HUDEP-2 (cell line): ENCODE measurements around the gene CRYZL1.
"Not testable (repeated sequence)": the region's sequence is repeated elsewhere in the genome, so short reads cannot be mapped to it uniquely, and the experiment has no call there.

Experiments
- DNase-seq, 76 experiments: peaks; one replicate each; lab custom pipeline; 2025; ENCODE audit not compliant: unreplicated experiment in 76 of 76; lab: John Stamatoyannopoulos, UW

The CRYZL1 gene

DNA sequence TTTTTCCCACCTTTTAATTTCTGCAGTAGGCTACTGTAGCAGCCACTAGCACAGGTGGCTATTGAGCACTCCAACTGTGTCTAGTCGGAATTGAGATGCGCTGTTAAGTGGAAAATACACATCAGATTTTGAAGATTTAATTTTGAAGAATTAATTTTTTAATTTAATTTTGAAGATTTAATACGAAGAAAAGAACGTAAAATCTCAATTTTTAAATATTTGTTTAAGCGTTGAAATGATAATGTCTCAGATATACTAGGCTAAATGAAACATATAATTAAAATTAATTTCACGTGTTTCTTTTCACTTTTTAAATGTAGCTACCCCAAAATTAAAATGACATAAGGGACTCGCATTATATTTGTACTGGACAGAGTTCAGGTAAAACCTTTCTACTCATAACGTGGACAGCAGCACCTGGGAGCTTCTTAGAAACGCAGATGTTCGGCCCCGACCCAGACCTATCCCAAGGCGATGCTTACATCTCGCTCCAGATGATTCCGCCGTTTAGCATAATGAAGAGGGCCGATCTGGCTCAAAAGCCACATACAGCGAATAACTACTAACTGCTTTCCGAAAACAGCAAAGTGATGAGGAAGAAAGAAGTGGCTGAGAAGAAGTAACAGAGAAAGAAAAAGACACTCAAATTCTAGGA lies 717 bp downstream of the CRYZL1 start:
- DNase-seq, result peak in 2 of 76 experiments; percentile 4 to 56

DNA sequence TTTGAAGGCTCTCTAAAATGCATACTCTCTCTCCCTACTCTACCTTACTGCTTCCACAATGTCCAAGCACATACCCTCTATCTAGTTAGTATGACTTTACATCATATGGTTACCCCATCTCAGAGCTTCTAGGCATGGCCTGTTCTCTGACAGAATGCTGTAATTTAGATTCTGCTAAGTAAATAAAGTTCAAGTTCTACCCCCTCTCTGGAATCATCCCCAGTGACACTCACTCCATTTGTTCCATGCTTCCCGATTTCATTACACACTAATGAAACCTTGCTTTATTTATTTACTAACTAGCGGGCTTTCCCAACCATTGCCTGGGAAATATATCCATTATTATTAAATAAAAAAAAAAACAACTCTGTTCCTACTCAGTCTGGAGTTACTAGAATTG lies 7.3 kb downstream of the CRYZL1 start:
- DNase-seq, result no peak

- not testable (repeated sequence) for DNase-seq
These were observed 15.4 kb downstream of the CRYZL1 start for GRCh38 chr21:33626151-33626550.

- no peak for DNase-seq
These were observed 19.3 kb downstream of the CRYZL1 start for GRCh38 chr21:33622253-33622652.

- DNase-seq, result no peak
These were observed 21.8 kb downstream of the CRYZL1 start for GRCh38 chr21:33619726-33620125.

- no peak for DNase-seq
These were observed 23.1 kb downstream of the CRYZL1 start for GRCh38 chr21:33618407-33618806.

DNA sequence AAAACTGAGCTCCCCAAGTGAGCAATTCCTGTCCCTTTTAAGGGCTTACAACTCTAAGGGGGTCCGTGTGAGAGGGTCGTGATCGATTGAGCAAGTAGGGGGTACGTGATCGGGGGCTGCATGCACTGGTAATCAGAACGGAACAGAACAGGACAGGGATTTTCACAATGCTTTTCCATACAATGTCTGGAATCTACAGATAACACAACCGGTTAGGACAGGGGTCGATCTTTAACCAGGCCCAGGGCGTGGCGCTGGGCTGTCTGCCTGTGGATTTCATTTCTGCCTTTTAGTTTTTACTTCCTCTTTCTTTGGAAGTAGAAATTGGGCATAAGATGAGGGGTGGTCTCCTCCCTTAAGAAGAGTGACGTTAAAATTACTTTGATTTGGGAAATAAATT lies 24.0 kb downstream of the CRYZL1 start:
- DNase-seq, result peak in 4 of 76 experiments; percentile 2 to 19 (median 14)

DNA sequence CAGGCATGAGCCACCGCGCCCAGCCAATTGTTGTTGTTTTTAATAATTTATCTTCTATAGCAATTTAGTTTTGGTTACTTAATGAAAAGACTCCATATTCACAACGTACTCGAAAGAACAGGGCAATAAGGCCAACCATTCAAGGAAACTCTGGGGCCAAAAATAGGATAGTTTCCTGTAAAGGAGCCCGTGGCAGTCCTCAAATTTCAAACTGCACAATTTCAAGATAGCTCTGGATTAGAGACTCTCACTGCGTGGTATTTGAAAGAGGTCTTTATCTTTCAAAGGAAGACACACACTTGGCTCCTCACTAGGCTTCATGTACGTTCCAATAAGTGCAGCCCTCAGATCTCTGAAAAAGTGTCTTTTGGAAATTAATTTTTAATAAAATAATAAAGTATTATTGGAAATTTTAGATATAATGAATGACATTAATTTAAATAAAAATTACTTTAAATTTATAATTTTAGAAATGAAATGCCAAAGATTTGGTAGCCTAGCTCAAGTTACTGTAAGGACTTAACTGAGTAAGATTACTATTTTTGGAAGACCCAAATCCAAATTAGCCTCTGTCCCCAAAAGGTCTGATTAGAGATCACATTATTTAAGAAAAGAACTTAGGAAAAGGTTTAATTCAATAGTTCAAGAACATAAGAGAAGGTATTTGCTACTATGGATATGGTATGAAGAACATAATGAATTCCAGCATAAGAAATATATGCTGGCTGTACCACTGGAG lies 30.4 kb downstream of the CRYZL1 start:
- no peak for DNase-seq

- DNase-seq, result no peak
These were observed 33.0 kb downstream of the CRYZL1 start for GRCh38 chr21:33608559-33608958.

GRCh38 chr21:33598051-33598450 lies 43.5 kb downstream of the CRYZL1 start:
- DNase-seq, result no peak

DNA sequence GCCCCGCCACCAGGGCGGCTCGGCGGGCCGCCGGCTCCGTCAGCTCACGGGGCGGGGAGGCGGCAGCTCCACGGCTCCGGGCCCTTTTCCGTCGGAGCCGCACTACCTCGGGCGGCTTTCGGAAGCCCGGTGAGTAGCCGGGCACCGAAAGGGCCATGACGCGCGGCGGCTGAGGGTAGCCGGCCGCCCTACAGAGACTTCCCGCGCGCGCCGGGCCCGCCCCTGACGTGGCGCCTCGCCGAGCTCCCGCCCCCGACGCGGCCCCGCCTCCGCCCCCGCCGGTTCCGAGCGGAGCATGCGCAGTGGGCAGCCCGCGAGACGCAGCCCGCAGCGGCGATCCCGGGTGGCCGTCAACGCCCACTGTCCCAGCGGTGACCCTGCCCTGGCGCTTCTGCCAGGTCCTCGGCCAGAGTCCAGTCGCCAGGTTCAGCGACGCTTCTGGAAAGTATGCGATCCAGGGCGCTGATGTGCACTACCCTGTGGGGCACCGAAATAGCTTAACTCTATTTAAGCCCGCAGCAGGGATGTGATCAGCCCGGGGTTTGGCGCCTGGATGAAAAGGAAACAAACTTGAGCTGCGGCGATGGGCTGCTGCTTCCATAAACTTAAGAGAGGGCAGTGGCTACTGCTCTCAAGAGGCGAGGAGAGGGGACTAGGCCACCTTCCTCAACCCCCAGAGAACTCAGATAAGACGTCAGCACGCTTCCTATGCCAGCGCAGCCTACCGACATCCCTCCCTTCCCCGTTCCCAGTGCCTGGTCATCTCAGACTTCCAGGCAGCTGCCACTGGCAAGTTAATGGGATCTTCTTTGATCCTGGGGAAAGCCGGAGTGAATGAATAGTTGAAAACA lies 52.8 kb downstream of the CRYZL1 start, which contains the start of gene DONSON:
DONSON (minus strand) TSS at position 200 of the 851 bp plus-strand sequence; CDS start at position 157, 43 bp downstream.
- peak in 72 of 76 experiments; percentile 21 to 98 (median 85) for DNase-seq

DNA sequence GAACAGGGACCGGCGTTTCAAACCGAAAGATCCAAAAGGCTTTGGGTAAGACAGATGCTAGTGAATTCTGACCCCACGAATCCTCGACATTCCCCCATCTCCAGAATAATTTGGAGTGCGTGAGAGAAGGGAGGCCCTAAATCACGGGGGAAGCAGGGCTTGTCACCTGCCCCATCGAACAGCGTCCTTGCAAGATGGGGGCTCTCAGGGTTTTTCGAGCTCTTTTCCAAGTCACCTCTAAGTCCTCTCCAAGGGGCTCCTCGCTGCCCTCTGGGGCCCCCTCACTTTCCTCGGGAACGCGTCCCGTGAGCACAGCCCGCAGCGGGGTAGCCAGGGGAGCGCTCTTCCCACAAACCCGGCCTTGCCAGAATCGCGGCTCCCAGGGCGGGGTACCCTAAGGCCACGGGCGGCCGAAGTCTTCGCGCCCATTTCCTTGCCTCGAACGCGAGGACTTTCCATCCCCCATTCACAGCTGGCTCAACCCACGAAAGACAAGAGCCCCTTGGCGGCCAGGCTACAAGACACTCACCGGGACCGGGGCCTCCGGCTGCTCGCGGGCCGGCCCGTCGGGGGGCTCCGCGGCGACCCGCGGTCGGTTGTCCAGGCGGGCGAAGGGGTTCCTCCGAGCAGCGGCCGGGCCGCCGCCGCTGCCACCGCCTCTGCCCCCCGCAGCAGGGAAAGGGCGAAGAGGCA lies 53.6 kb downstream of the CRYZL1 start:
- DNase-seq, result peak in 42 of 76 experiments; percentile 18 to 81 (median 44)

- no peak for DNase-seq
These were observed 54.6 kb downstream of the CRYZL1 start for GRCh38 chr21:33586927-33587326.

- DNase-seq, result peak in 11 of 76 experiments; percentile 3 to 55 (median 18)
These were observed 57.1 kb downstream of the CRYZL1 start for GRCh38 chr21:33584455-33584854.

DNA sequence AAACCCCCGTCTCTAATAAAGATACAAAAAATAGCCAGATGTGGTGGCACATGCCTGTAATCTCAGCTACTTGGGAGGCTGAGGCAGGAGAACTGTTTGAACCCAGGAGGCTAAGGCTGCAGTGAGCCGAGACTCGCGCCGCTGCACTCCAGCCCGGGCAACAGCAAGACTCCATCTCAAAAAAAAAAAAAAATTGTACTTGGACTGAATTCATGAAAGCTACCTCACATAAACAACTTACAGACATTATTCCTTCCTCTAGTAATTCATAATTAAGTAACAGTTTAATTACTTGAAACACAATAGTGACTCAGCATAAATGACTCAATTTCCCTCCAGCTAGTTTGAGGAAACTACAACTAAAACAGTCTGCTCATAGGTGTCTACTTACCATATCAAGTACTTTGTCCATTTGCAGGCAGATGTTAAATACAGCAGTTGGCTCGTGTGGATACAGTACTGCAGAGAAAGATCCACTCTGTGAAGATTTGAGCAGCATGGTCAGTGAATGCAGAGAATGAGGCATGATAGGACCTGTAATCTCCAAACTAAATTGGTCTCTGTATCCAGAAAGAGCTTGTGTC lies 62.5 kb downstream of the CRYZL1 start:
- no peak for DNase-seq

GRCh38 chr21:33578214-33578613 lies 63.3 kb downstream of the CRYZL1 start:
- DNase-seq, result no peak

- not testable (repeated sequence) for DNase-seq
These were observed 64.8 kb downstream of the CRYZL1 start for GRCh38 chr21:33576741-33577141.

- DNase-seq, result peak in 2 of 76 experiments; percentile 19 to 24
These were observed 69.2 kb downstream of the CRYZL1 start for GRCh38 chr21:33572350-33572749.

GRCh38 chr21:33569991-33570390 lies 71.5 kb downstream of the CRYZL1 start:
- no peak for DNase-seq

DNA sequence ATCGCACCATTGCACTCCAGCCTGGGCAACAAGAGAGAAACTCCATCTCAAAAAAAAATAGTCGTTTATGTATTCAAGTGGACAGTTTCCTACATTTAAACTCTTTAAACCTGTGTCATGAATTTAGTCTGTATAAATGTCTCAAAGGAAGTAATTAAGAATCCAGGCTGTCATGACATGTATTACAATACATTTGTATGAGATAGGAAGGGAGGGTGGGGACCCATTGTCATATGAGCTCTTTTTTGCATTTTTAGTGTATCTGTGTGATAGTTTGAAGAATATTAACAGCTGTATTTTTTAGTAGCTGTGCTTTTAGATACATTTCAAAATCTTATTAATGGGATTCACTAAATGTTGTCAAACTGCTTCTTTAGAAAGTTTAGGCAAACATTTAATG lies 73.1 kb downstream of the CRYZL1 start:
- DNase-seq, result no peak
